T-cell (primary cell): Measurements from ENCODE around the gene NAPEPLD. TPM values are rescaled to one million over a fixed set of nuclear protein-coding genes. Genes with fewer than 3 reads are reported as not detected.
"Not testable (repeated sequence)": the region's sequence is repeated elsewhere in the genome, so short reads cannot be mapped to it uniquely, and the experiment has no call there.

Experiments
- ATAC-seq, 4 experiments: fragments of 200-7000 bp in 3 of 4; fragments of 150-1000 bp in 1 of 4; cut with Tn5 transposase; replicated peaks in 1 of 4; 1 replicate in 3 of 4; 2 replicates in 1 of 4; pipeline ENCODE4 v1.10.0; 2021; ENCODE audit warnings: moderate library complexity in 3 of 4, mild to moderate bottlenecking in 2 of 4, moderate number of reproducible peaks in 1 of 4
- CTCF ChIA-PET, 2 donors: fragments of 300-600 bp; sonication (Branson Sonifier 250); formaldehyde crosslinking; loops; one replicate each; lab custom pipeline; 2022; ENCODE audit warnings: antibody characterized with exemption in 2 of 2; lab: Charles Lee
- POLR2A ChIA-PET, 2 donors: fragments of 300-600 bp; sonication (Branson Sonifier 250); formaldehyde crosslinking; loops; one replicate each; lab custom pipeline; 2022; ENCODE audit warnings: antibody characterized with exemption in 2 of 2; lab: Charles Lee
- DNase-seq, 35 experiments: peaks; one replicate each; pipeline versions ENCODE4 v3.0.0 to v3.0.0-alpha.2; 2013 to 2023
- H3K27ac ChIP-seq: one replicate; pipeline ENCODE4 v1.5.1; 2013; ENCODE audit warnings: low read length
- H3K27me3 ChIP-seq, 2 experiments: replicated peaks in 1 of 2; 1 replicate in 1 of 2; 2 replicates in 1 of 2; pipeline versions ENCODE4 v1.6.1 to v1.7.0; 2013; ENCODE audit warnings: low read length in 1 of 2, mixed read lengths in 1 of 2; ENCODE audit not compliant: control insufficient read depth in 2 of 2, insufficient read depth in 2 of 2; ENCODE audit errors: extremely low read depth in 1 of 2
- H3K36me3 ChIP-seq, 2 donors: 1 replicate in 1 of 2; 2 replicates in 1 of 2; pipeline versions ENCODE4 v1.6.1 to v1.7.0; 2013; ENCODE audit warnings: low read length in 1 of 2; ENCODE audit not compliant: control insufficient read depth in 2 of 2, insufficient read depth in 1 of 2; ENCODE audit errors: extremely low read depth in 1 of 2
- H3K4me1 ChIP-seq, 2 experiments: 1 replicate in 1 of 2; 2 replicates in 1 of 2; pipeline versions ENCODE4 v1.6.1 to v1.7.0; 2013; ENCODE audit warnings: low read length in 2 of 2, mixed read lengths in 1 of 2; ENCODE audit not compliant: insufficient read depth in 2 of 2, control insufficient read depth in 1 of 2; ENCODE audit errors: extremely low read depth in 1 of 2
- H3K4me3 ChIP-seq, 2 donors: 1 replicate in 1 of 2; 2 replicates in 1 of 2; pipeline versions ENCODE4 v1.5.1 to v1.7.0; 2013; ENCODE audit warnings: mild to moderate bottlenecking in 2 of 2, low read length in 1 of 2, moderate library complexity in 1 of 2; ENCODE audit not compliant: control insufficient read depth in 1 of 2; ENCODE audit errors: extremely low read depth in 1 of 2
- H3K9me3 ChIP-seq: 2 replicates; pipeline ENCODE4 v1.7.0; 2013
- H3K27ac Mint-ChIP-seq, 2 donors: one replicate each; pipeline ENCODE4 v1.8.0; 2020 to 2021; ENCODE audit warnings: mild to moderate bottlenecking in 2 of 2, mixed read lengths in 2 of 2
- H3K27me3 Mint-ChIP-seq, 2 donors: one replicate each; pipeline ENCODE4 v1.8.0; 2021 to 2022; ENCODE audit warnings: mixed read lengths in 2 of 2
- H3K36me3 Mint-ChIP-seq: one replicate; pipeline ENCODE4 v1.8.0; 2021; ENCODE audit warnings: mixed read lengths
- H3K4me1 Mint-ChIP-seq, 3 donors: one replicate each; pipeline ENCODE4 v1.8.0; 2020 to 2022; ENCODE audit warnings: mixed read lengths in 3 of 3, mild to moderate bottlenecking in 1 of 3
- H3K4me3 Mint-ChIP-seq, 3 donors: one replicate each; pipeline ENCODE4 v1.8.0; 2020 to 2022; ENCODE audit warnings: mild to moderate bottlenecking in 3 of 3, mixed read lengths in 3 of 3, moderate library complexity in 3 of 3
- H3K9me3 Mint-ChIP-seq, 3 donors: one replicate each; pipeline ENCODE4 v1.8.0; 2020 to 2022; ENCODE audit warnings: mixed read lengths in 3 of 3
- WGBS: methylation state at CpG from one replicate; pipeline ENCODE4 v1.1.5; 2013; ENCODE audit warnings: missing lambda C conversion rate; ENCODE audit not compliant: insufficient coverage; 5-methylcytosine and 5-hydroxymethylcytosine counted together
- total RNA-seq, 35 experiments: library from RNA in 6 of 35; stranded (reverse) in 6 of 35; fragments of 120-200 nt in 1 of 35; gene quantifications; one replicate each; pipeline versions ENCODE4 v1.2.1 to v1.2.4 and lab custom pipeline; 2013 to 2026

The NAPEPLD gene
- total RNA-seq, 5 donors from 2014 or later (not counting 1 experiment from before 2014, with no cell fraction given): 5.4 to 19.1 (median 15.8) TPM

DNA sequence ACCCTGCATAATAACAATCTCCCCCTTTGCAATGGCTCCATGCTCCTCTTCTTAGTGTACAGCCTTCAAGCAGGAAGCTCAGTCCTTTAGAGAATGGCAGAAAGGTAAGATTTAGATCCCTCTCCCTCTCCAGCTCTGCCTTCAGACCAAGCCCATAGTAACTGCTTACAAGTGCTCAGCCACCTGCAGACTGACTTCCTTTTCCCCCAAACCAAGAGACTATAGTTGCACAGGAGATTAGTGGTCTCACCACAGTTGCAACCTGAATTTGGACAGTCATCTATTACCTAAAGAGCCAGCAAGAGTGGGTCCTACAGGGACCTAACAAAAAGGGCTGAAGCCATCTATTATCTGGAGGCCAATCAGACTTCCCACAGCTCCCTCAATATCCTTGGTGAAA lies 90.8 kb downstream of the NAPEPLD start:
- Histone ChIP-seq H3K9me3 (no peaks in the 10 kb centered on the region), H3K4me3 (no peak overlapping the region), H3K4me1 (no peaks in the 10 kb centered on the region), H3K36me3 (no peaks in the 10 kb centered on the region), H3K27me3 (no peaks in the 10 kb centered on the region), H3K27ac (no peak overlapping the region)
- no peaks in the 10 kb centered on the region for H3K9me3 Mint-ChIP-seq
- POLR2A ChIA-PET: no interaction called here
- no peaks in the 10 kb centered on the region for H3K4me1 Mint-ChIP-seq
- DNase-seq (no peak), ATAC-seq (no peak)
- CTCF ChIA-PET: no interaction called here
- H3K27ac Mint-ChIP-seq: no peak overlapping the region
- peaks cover 9% of the 10 kb centered on the region for H3K36me3 Mint-ChIP-seq
- peaks cover 0 to 2% of the 10 kb centered on the region in 2 donors for H3K27me3 Mint-ChIP-seq
- no peak overlapping the region for H3K4me3 Mint-ChIP-seq

DNA sequence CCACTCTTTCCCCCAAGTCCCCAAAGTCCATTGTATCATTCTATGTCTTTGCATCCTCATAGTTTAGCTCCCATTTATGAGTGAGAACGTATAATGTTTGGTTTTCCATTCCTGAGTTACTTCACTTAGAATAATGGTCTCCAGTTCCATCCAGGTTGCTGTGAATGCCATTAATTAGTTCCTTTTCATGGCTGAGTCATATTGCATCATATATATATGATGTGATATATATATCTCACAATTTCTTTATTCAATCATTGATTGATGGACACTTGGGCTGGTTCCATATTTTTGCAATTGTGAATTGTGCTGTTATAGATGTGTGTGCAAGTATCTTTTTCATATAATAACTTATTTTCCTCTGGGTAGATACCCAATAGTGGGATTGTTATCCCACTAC lies 92.9 kb downstream of the NAPEPLD start:
- H3K4me3 Mint-ChIP-seq, H3K9me3 ChIP-seq, H3K36me3 Mint-ChIP-seq, ATAC-seq, H3K4me1 ChIP-seq, DNase-seq, CTCF ChIA-PET, H3K27me3 ChIP-seq, H3K27ac ChIP-seq, H3K27ac Mint-ChIP-seq, H3K4me1 Mint-ChIP-seq, H3K36me3 ChIP-seq, H3K27me3 Mint-ChIP-seq, H3K4me3 ChIP-seq, H3K9me3 Mint-ChIP-seq: not testable (repeated sequence)
- no CpG with 5 or more reads among the region's 1 CpG for WGBS
- POLR2A ChIA-PET: interaction anchor here in 1 of 2 donors (0.5 kb wide), 1 partner anchor 349 kb away, joined by 3 read pairs; no protein-coding TSS in a partner anchor

- H3K9me3 ChIP-seq: no peaks in the 10 kb centered on the region
- ATAC-seq: no peak
- DNase-seq: no peak
- Mint-ChIP-seq H3K9me3 (peaks cover 0 to 5% (median 0%) of the 10 kb centered on the region in 3 donors), H3K36me3 (peaks cover 13% of the 10 kb centered on the region), H3K27ac (no peak overlapping the region), H3K4me1 (no peaks in the 10 kb centered on the region), H3K4me3 (no peak overlapping the region), H3K27me3 (no peaks in the 10 kb centered on the region)
- 90% methylated on average over 2 of the region's 6 CpGs for WGBS
- no peaks in the 10 kb centered on the region for H3K36me3 ChIP-seq
- no peak overlapping the region for H3K4me3 ChIP-seq
- no peaks in the 10 kb centered on the region for H3K27me3 ChIP-seq
- H3K4me1 ChIP-seq: no peaks in the 10 kb centered on the region
- no peak overlapping the region for H3K27ac ChIP-seq
- CTCF ChIA-PET: interaction anchor here in 1 of 2 donors (0.6 kb wide), 1 partner anchor 92 kb away, joined by 3 read pairs; no protein-coding TSS in a partner anchor
- POLR2A ChIA-PET: no interaction called here
These were observed 97.4 kb downstream of the NAPEPLD start for GRCh38 chr7:103051519-103051918.

Other genes with a start within 250 kb of the NAPEPLD start
- gene LRRC17, start 236.1 kb downstream of the NAPEPLD start, total RNA-seq: under 1 TPM; 0.18 to 0.47 (median 0.36) TPM
- gene FBXL13, start 74.3 kb downstream of the NAPEPLD start, total RNA-seq: 1 to 10 TPM; 1.3 to 2.7 (median 1.4) TPM
- gene ARMC10, start 74.0 kb downstream of the NAPEPLD start, total RNA-seq: 10 to 100 TPM; 16.1 to 24.8 (median 22.8) TPM
- 10 to 100 TPM; 62.5 to 91.1 (median 66.2) TPM for gene PMPCB, start 148.3 kb upstream of the NAPEPLD start, total RNA-seq
- gene DNAJC2, start 195.7 kb upstream of the NAPEPLD start, total RNA-seq: 10 to 100 TPM; 34.5 to 57.6 (median 40.0) TPM
- gene PSMC2, start 198.5 kb upstream of the NAPEPLD start, total RNA-seq: 10 to 100 TPM; 61.8 to 72.6 (median 66.6) TPM